ENCODE results near the gene PMEL. TPM values are rescaled to one million over a fixed set of nuclear protein-coding genes. Genes with fewer than 3 reads are reported as not detected.

The PMEL gene
- total and polyA plus RNA-seq, 2 donors = 0.28 to 0.94 TPM

Other genes starting within 250 kb of the PMEL start
- 168 TPM for gene BLOC1S1, start 250.0 kb downstream of the PMEL start, total RNA-seq
- 190 TPM for gene BLOC1S1, start 250.0 kb downstream of the PMEL start, polyA plus RNA-seq
- 1.8 TPM for gene RDH5, start 245.6 kb downstream of the PMEL start, total RNA-seq
- gene RDH5, start 245.6 kb downstream of the PMEL start, polyA plus RNA-seq = 7.6 TPM
- gene CD63, start 237.0 kb downstream of the PMEL start, total RNA-seq = 221 TPM
- gene CD63, start 237.0 kb downstream of the PMEL start, polyA plus RNA-seq = 598 TPM
- 1.9 TPM for gene GDF11, start 222.9 kb downstream of the PMEL start, total RNA-seq
- gene GDF11, start 222.9 kb downstream of the PMEL start, polyA plus RNA-seq = 2.8 TPM
- gene SARNP, start 148.3 kb downstream of the PMEL start, total RNA-seq = 141 TPM
- gene SARNP, start 148.3 kb downstream of the PMEL start, polyA plus RNA-seq = 112 TPM
- gene ORMDL2, start 148.0 kb downstream of the PMEL start, total RNA-seq = 32.9 TPM
- 36.3 TPM for gene ORMDL2, start 148.0 kb downstream of the PMEL start, polyA plus RNA-seq
- gene DNAJC14, start 136.5 kb downstream of the PMEL start, total RNA-seq = 35.5 TPM
- 22.2 TPM for gene DNAJC14, start 136.5 kb downstream of the PMEL start, polyA plus RNA-seq
- 4.5 TPM for gene MMP19, start 123.1 kb downstream of the PMEL start, total RNA-seq
- 19.9 TPM for gene MMP19, start 123.1 kb downstream of the PMEL start, polyA plus RNA-seq
- 39.0 TPM for gene PYM1, start 38.1 kb downstream of the PMEL start, total RNA-seq
- gene PYM1, start 38.1 kb downstream of the PMEL start, polyA plus RNA-seq = 57.9 TPM
- gene DGKA, start 34.9 kb downstream of the PMEL start, total RNA-seq = 326 TPM
- 381 TPM for gene DGKA, start 34.9 kb downstream of the PMEL start, polyA plus RNA-seq
- 67.2 TPM for gene CDK2, start 788 bp upstream of the PMEL start, total RNA-seq
- 22.3 TPM for gene CDK2, start 788 bp upstream of the PMEL start, polyA plus RNA-seq
- 39.7 TPM for gene RAB5B, start 8.0 kb upstream of the PMEL start, total RNA-seq
- 63.1 TPM for gene RAB5B, start 8.0 kb upstream of the PMEL start, polyA plus RNA-seq
- 9.4 TPM for gene SUOX, start 31.2 kb upstream of the PMEL start, total RNA-seq
- gene SUOX, start 31.2 kb upstream of the PMEL start, polyA plus RNA-seq = 11.6 TPM
- 1.7 TPM for gene IKZF4, start 55.0 kb upstream of the PMEL start, total RNA-seq
- gene IKZF4, start 55.0 kb upstream of the PMEL start, polyA plus RNA-seq = 2.7 TPM
- gene RPS26, start 75.9 kb upstream of the PMEL start, total RNA-seq = 386 TPM
- 2,654 TPM for gene RPS26, start 75.9 kb upstream of the PMEL start, polyA plus RNA-seq
- gene ERBB3, start 114.1 kb upstream of the PMEL start, total RNA-seq = 1.4 TPM
- 4.3 TPM for gene ERBB3, start 114.1 kb upstream of the PMEL start, polyA plus RNA-seq
- gene PA2G4, start 138.5 kb upstream of the PMEL start, total RNA-seq = 170 TPM
- gene PA2G4, start 138.5 kb upstream of the PMEL start, polyA plus RNA-seq = 67.9 TPM
- 9,819 TPM for gene RPL41, start 150.6 kb upstream of the PMEL start, total RNA-seq
- gene RPL41, start 150.6 kb upstream of the PMEL start, polyA plus RNA-seq = 5,569 TPM
- gene ZC3H10, start 152.2 kb upstream of the PMEL start, total RNA-seq = 4.3 TPM
- gene ZC3H10, start 152.2 kb upstream of the PMEL start, polyA plus RNA-seq = 3.1 TPM
- gene ESYT1, start 162.2 kb upstream of the PMEL start, total RNA-seq = 63.4 TPM
- gene ESYT1, start 162.2 kb upstream of the PMEL start, polyA plus RNA-seq = 39.2 TPM
- gene MYL6B, start 186.5 kb upstream of the PMEL start, total RNA-seq = 101 TPM
- 60.9 TPM for gene MYL6B, start 186.5 kb upstream of the PMEL start, polyA plus RNA-seq
- gene MYL6, start 192.3 kb upstream of the PMEL start, total RNA-seq = 2,051 TPM
- gene MYL6, start 192.3 kb upstream of the PMEL start, polyA plus RNA-seq = 2,137 TPM
- 20.3 TPM for gene SMARCC2, start 223.4 kb upstream of the PMEL start, total RNA-seq
- gene SMARCC2, start 223.4 kb upstream of the PMEL start, polyA plus RNA-seq = 25.9 TPM